Stimulated activated CD4-positive, alpha-beta T cell treated with anti-CD3 and anti-CD28 coated beads, Interleukin-1b, Interleukin-23, amount 100 ng/mL, for 24 hours (primary cell): ENCODE data around the gene RBP4.

Experiments used
- DNase-seq, 4 experiments: peaks; one replicate each; pipeline ENCODE4 v3.0.0-alpha.2; 2020; ENCODE audit warnings: low read depth in 4 of 4, low spot score in 1 of 4

Gene RBP4

GRCh38 chr10:93596539-93596938, 4.5 kb downstream of the RBP4 start:
- no peak for DNase-seq

- DNase-seq, result no peak
Observed at GRCh38 chr10:93595378-93596161, 5.5 kb downstream of the RBP4 start.

GRCh38 chr10:93594518-93594917, 6.5 kb downstream of the RBP4 start:
- no peak for DNase-seq

- DNase-seq, result no peak
Observed at GRCh38 chr10:93593749-93594148, 7.3 kb downstream of the RBP4 start.

- no peak for DNase-seq
Observed at GRCh38 chr10:93593254-93593653, 7.8 kb downstream of the RBP4 start.

GRCh38 chr10:93591065-93591808, 9.8 kb downstream of the RBP4 start:
- DNase-seq, result no peak

GRCh38 chr10:93590638-93591037, 10.4 kb downstream of the RBP4 start:
- no peak for DNase-seq

- DNase-seq, result no peak
Observed at GRCh38 chr10:93589648-93590562, 11.1 kb downstream of the RBP4 start.

- no peak for DNase-seq
Observed at GRCh38 chr10:93584445-93584844, 16.6 kb downstream of the RBP4 start.

- no peak for DNase-seq
Observed at GRCh38 chr10:93580828-93581227, 20.2 kb downstream of the RBP4 start.

GRCh38 chr10:93579985-93580711, 20.9 kb downstream of the RBP4 start:
- DNase-seq, result no peak

GRCh38 chr10:93579089-93579488, 21.9 kb downstream of the RBP4 start:
- DNase-seq, result no peak

- no peak for DNase-seq
Observed at GRCh38 chr10:93577565-93577964, 23.5 kb downstream of the RBP4 start.

- no peak for DNase-seq
Observed at GRCh38 chr10:93576888-93577287, 24.1 kb downstream of the RBP4 start.

- no peak for DNase-seq
Observed at GRCh38 chr10:93573924-93574323, 27.1 kb downstream of the RBP4 start.

GRCh38 chr10:93573051-93573909, 27.8 kb downstream of the RBP4 start:
- no peak for DNase-seq

GRCh38 chr10:93572606-93573005, 28.4 kb downstream of the RBP4 start:
- no peak for DNase-seq

GRCh38 chr10:93570383-93570782, 30.7 kb downstream of the RBP4 start:
- DNase-seq, result no peak

GRCh38 chr10:93568105-93568390, 33.0 kb downstream of the RBP4 start:
- no peak for DNase-seq
